GM06990 (cell line): ENCODE measurements around the gene RNF13.
"Not testable (repeated sequence)": the region's sequence is repeated elsewhere in the genome, so short reads cannot be mapped to it uniquely, and the experiment has no call there.

ENCODE experiments used
- DNase-seq: peaks from one replicate; pipeline ENCODE4 v3.0.0-alpha.2; 2011; ENCODE audit not compliant: insufficient read length; ENCODE audit errors: extremely low read depth
- H3K27me3 ChIP-seq: replicated peaks from 2 replicates; pipeline ENCODE4 v1.6.0; 2011; ENCODE audit warnings: low read length; ENCODE audit not compliant: control insufficient read depth, insufficient read depth
- H3K36me3 ChIP-seq: 2 replicates; pipeline ENCODE4 v1.5.1; 2011; ENCODE audit warnings: low read length; ENCODE audit not compliant: control insufficient read depth, insufficient read depth
- H3K4me3 ChIP-seq: replicated peaks from 2 replicates; pipeline ENCODE4 v1.5.1; 2011; ENCODE audit warnings: low read depth, mild to moderate bottlenecking, control low read depth, low read length
- CTCF ChIP-seq: IDR thresholded peaks from 2 replicates; pipeline ENCODE4 v1.5.1; 2011; ENCODE audit warnings: low read length, control low read depth, mild to moderate bottlenecking, inconsistent platforms; ENCODE audit not compliant: insufficient read depth, poor library complexity, severe bottlenecking

RNF13 gene

GRCh38 chr3:149879872-149880271, 66.9 kb downstream of the RNF13 start:
- TF ChIP-seq CTCF, result peak; percentile 69
- H3K4me3 ChIP-seq, result no peak overlapping the region
- no peaks in the 10 kb centered on the region for H3K36me3 ChIP-seq
- H3K27me3 ChIP-seq, result no peaks in the 10 kb centered on the region
- DNase-seq, result no peak

- no peaks in the 10 kb centered on the region for H3K36me3 ChIP-seq
- DNase-seq, result no peak
- TF ChIP-seq CTCF, result no peak
- H3K4me3 ChIP-seq, result no peak overlapping the region
- no peaks in the 10 kb centered on the region for H3K27me3 ChIP-seq
Observed at GRCh38 chr3:149881879-149882278, 68.9 kb downstream of the RNF13 start.

GRCh38 chr3:149883134-149883533, 70.1 kb downstream of the RNF13 start:
- TF ChIP-seq CTCF, result no peak
- no peak for DNase-seq
- Histone ChIP-seq H3K27me3 (no peaks in the 10 kb centered on the region), H3K4me3 (no peak overlapping the region), H3K36me3 (no peaks in the 10 kb centered on the region)

DNA sequence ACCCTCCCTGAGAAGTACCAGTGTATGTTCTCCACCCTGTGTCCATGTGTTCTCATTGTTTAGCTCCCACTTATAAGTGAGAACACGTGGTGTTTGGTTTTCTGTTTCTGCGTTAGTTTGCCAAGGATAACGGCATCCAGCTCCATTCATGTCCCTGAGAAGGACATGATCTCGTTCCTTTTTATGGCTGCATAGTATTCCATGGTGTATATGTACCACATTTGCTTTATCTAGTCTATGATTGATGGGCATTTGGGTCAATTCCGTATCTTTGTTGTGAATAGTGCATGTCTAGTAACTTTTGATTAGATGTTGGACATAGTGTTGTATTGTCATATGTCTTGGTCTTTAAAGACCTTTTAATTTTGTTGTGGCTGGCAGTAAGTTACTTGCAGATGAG, 70.8 kb downstream of the RNF13 start:
- H3K36me3 ChIP-seq, DNase-seq, H3K4me3 ChIP-seq, H3K27me3 ChIP-seq: not testable (repeated sequence)

- H3K36me3 ChIP-seq, H3K27me3 ChIP-seq, DNase-seq, H3K4me3 ChIP-seq: not testable (repeated sequence)
Observed at GRCh38 chr3:149884848-149885247, 71.8 kb downstream of the RNF13 start.

- Histone ChIP-seq H3K27me3 (no peaks in the 10 kb centered on the region), H3K36me3 (no peaks in the 10 kb centered on the region; the same call in 1 of the 2 replicates), H3K4me3 (no peak overlapping the region)
- TF ChIP-seq CTCF, result no peak
- DNase-seq, result no peak
Observed at GRCh38 chr3:149886957-149887356, 73.9 kb downstream of the RNF13 start.

DNA sequence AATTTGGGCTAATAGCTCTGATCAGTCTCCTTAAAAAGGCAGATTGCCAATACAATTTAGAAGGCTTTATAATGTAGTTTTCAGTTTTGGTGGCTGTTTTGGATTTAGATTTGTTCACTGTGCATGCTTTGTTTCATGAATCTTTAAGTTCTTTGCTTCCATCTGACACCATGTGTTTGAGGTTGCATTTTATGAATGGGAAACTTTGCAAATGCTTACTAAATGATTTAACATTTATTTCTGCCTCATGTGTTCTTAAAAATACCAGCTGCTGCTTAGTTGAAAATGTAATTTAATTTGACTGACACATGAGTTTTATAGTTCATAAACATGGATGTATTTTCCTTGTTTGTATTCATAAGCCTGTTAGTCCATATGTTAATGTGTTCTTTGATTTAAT, 78.6 kb downstream of the RNF13 start:
- DNase-seq, result no peak
- no peaks in the 10 kb centered on the region; the same call in 1 of the 2 replicates for H3K36me3 ChIP-seq
- no peak for TF ChIP-seq CTCF
- no peak overlapping the region for H3K4me3 ChIP-seq
- no peaks in the 10 kb centered on the region for H3K27me3 ChIP-seq
